Fibroblast of the aortic adventitia (primary cell): Measurements from ENCODE around the gene KCNAB1. TPM values are rescaled to one million over a fixed set of nuclear protein-coding genes. Genes with fewer than 3 reads are reported as not detected.

ENCODE experiments used
- DNase-seq: peaks from one replicate; pipeline ENCODE4 v3.0.0-alpha.2; 2010; ENCODE audit warnings: low read depth
- H3K4me3 ChIP-seq: 2 replicates; pipeline ENCODE4 v1.5.1; 2011; ENCODE audit warnings: low read depth, mild to moderate bottlenecking, control low read depth, low read length, moderate library complexity
- CTCF ChIP-seq: IDR thresholded peaks from 2 replicates; pipeline ENCODE4 v1.5.1; 2011; ENCODE audit warnings: mild to moderate bottlenecking, low read length, control low read depth, inconsistent platforms; ENCODE audit not compliant: insufficient read depth
- total RNA-seq: library from RNA; depleted of rRNA; stranded (reverse); fragments of >200 nt; gene quantifications from 2 replicates; pipeline ENCODE4 v1.2.3, GENCODE V29; 2012; ENCODE audit warnings: low replicate concordance

Gene KCNAB1
- total RNA-seq, 1 donor, result 3.3 TPM

- H3K4me3 ChIP-seq, result no peak overlapping the region
- DNase-seq, result no peak
- TF ChIP-seq CTCF, result no peak
Observed at GRCh38 chr3:156161172-156161571, 40.8 kb downstream of the KCNAB1 start.

- no peak for TF ChIP-seq CTCF
- H3K4me3 ChIP-seq, result no peak overlapping the region
- DNase-seq, result no peak
Observed at GRCh38 chr3:156163848-156164247, 43.5 kb downstream of the KCNAB1 start.

GRCh38 chr3:156166808-156167207, 46.4 kb downstream of the KCNAB1 start:
- TF ChIP-seq CTCF, result no peak
- no peak for DNase-seq
- H3K4me3 ChIP-seq, result no peak overlapping the region

GRCh38 chr3:156170571-156170970, 50.2 kb downstream of the KCNAB1 start:
- no peak for TF ChIP-seq CTCF
- no peak overlapping the region for H3K4me3 ChIP-seq
- no peak for DNase-seq

GRCh38 chr3:156171281-156172267, 51.2 kb downstream of the KCNAB1 start:
- no peak for DNase-seq
- H3K4me3 ChIP-seq, result no peak overlapping the region
- TF ChIP-seq CTCF, result no peak

GRCh38 chr3:156172536-156172935, 52.2 kb downstream of the KCNAB1 start:
- no peak overlapping the region for H3K4me3 ChIP-seq
- DNase-seq, result no peak
- no peak for TF ChIP-seq CTCF
